ENCODE results near the gene SPOCD1. TPM values are rescaled to one million over a fixed set of nuclear protein-coding genes. Genes with fewer than 3 reads are reported as not detected.

The SPOCD1 gene
- total and polyA plus RNA-seq, 2 of the 4 experiments (the other 2 are of a cell fraction): 59.7 to 132 TPM

DNA sequence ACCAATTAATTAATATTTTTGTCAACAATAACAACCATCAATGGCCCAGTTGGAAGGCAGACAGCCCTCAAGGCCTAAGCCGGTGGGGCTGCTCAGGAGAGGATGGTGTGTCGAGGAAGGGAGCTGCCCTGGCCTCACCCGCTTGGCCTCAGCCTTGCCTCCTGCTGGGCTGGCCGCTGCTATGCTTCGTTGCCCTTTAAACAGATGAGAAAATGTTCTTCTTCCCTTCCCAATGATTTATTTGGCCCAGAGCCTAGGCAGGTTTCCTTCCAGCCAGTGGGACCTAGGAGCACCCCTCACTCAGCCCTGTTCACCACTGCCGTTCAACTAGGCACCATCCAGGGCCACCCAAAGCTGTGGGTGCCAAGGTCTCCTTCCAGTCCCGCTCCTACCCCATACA lies 48.6 kb downstream of the SPOCD1 start:
- in situ Hi-C loops (cut with MboI; ENCODE audit: low sequenced_read_pairs) (no loop called here), dilution Hi-C loops (cut with HindIII; ENCODE audit: low sequenced_read_pairs, unreplicated experiment) (no loop called here), intact Hi-C loops (cut with micrococcal nuclease) (no loop called here)
- H3K27me3 ChIP-seq (ENCODE audit: control insufficient read depth, insufficient read depth, low read length): peaks cover 42% of the 10 kb centered on the region
- no peak overlapping the region for H4K91ac ChIP-seq (ENCODE audit: insufficient read depth, low read depth, low read length)
- H2AFZ ChIP-seq (replicated peaks; ENCODE audit: low read length, poor library complexity): no peak overlapping the region
- H3K36me3 ChIP-seq (ENCODE audit: control insufficient read depth, insufficient read depth, low read length): no peaks in the 10 kb centered on the region
- no peak overlapping the region for H4K8ac ChIP-seq (ENCODE audit: low read depth in 2 of 2, low read length in 2 of 2)
- peaks cover 0 to 3% of the 10 kb centered on the region in 2 experiments; a peak in 1 of 4 replicates for H3K79me1 ChIP-seq (ENCODE audit: low read depth in 1 of 2, low read length in 2 of 2)
- no peak overlapping the region for H4K5ac ChIP-seq (ENCODE audit: low read depth, low read length)
- no peak overlapping the region for H3K9ac ChIP-seq (ENCODE audit: low read depth, low read length)
- DNase-seq: no peak
- POLR2A ChIA-PET (ENCODE audit: unreplicated experiment): no interaction called here
- H2BK20ac ChIP-seq (ENCODE audit: low read depth, low read length): no peak overlapping the region
- no peak for TF ChIP-seq RFX5 (IDR thresholded peaks at IDR 0.05; ENCODE audit: low read depth, low read length)
- TF ChIP-seq, protein P1, sequence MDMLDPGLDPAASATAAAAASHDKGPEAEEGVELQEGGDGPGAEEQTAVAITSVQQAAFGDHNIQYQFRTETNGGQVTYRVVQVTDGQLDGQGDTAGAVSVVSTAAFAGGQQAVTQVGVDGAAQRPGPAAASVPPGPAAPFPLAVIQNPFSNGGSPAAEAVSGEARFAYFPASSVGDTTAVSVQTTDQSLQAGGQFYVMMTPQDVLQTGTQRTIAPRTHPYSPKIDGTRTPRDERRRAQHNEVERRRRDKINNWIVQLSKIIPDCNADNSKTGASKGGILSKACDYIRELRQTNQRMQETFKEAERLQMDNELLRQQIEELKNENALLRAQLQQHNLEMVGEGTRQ (IDR thresholded peaks at IDR 0.05; ENCODE audit: low read depth, low read length): no peak
- no peak for TF ChIP-seq MAZ (IDR thresholded peaks at IDR 0.05; ENCODE audit: borderline replicate concordance, low read depth, low read length)
- TF ChIP-seq, protein P2, sequence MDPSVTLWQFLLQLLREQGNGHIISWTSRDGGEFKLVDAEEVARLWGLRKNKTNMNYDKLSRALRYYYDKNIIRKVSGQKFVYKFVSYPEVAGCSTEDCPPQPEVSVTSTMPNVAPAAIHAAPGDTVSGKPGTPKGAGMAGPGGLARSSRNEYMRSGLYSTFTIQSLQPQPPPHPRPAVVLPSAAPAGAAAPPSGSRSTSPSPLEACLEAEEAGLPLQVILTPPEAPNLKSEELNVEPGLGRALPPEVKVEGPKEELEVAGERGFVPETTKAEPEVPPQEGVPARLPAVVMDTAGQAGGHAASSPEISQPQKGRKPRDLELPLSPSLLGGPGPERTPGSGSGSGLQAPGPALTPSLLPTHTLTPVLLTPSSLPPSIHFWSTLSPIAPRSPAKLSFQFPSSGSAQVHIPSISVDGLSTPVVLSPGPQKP (IDR thresholded peaks at IDR 0.05; ENCODE audit: borderline replicate concordance, low read depth, low read length): no peak
- no peak for TF ChIP-seq BHLHE40 (IDR thresholded peaks at IDR 0.05; ENCODE audit: low read depth, low read length)
- no peak for TF ChIP-seq SMC3 (IDR thresholded peaks at IDR 0.05; ENCODE audit: low read depth, low read length)
- no peak for TF ChIP-seq RCOR1 (IDR thresholded peaks at IDR 0.05; ENCODE audit: insufficient replicate concordance, low read length)
- no peak for TF ChIP-seq POLR2A (IDR thresholded peaks at IDR 0.05; ENCODE audit: low read depth, low read length)
- TF ChIP-seq CEBPB (IDR thresholded peaks at IDR 0.05; ENCODE audit: low read depth, low read length): no peak
- TF ChIP-seq NFE2L2 (IDR thresholded peaks at IDR 0.05; ENCODE audit: low read depth, low read length): no peak
- TF ChIP-seq, protein P3, sequence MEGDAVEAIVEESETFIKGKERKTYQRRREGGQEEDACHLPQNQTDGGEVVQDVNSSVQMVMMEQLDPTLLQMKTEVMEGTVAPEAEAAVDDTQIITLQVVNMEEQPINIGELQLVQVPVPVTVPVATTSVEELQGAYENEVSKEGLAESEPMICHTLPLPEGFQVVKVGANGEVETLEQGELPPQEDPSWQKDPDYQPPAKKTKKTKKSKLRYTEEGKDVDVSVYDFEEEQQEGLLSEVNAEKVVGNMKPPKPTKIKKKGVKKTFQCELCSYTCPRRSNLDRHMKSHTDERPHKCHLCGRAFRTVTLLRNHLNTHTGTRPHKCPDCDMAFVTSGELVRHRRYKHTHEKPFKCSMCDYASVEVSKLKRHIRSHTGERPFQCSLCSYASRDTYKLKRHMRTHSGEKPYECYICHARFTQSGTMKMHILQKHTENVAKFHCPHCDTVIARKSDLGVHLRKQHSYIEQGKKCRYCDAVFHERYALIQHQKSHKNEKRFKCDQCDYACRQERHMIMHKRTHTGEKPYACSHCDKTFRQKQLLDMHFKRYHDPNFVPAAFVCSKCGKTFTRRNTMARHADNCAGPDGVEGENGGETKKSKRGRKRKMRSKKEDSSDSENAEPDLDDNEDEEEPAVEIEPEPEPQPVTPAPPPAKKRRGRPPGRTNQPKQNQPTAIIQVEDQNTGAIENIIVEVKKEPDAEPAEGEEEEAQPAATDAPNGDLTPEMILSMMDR (conservative IDR thresholded peaks at IDR 0.05; ENCODE audit: low read depth, low read length): no peak
- no peak for TF ChIP-seq MXI1 (IDR thresholded peaks at IDR 0.05; ENCODE audit: borderline replicate concordance, low read depth, low read length)
- no peak for TF ChIP-seq CHD1 (IDR thresholded peaks at IDR 0.05; ENCODE audit: low read depth, low read length)
- no peak for TF ChIP-seq RAD21 (IDR thresholded peaks at IDR 0.05; ENCODE audit: low read length)
- no peak for TF ChIP-seq FOS (IDR thresholded peaks at IDR 0.05; ENCODE audit: low read depth, low read length)
- no peak overlapping the region for H2BK120ac ChIP-seq (ENCODE audit: low read depth, low read length)
- no peaks in the 10 kb centered on the region for H3K9me3 ChIP-seq (ENCODE audit: control insufficient read depth, insufficient read depth, low read length)
- peaks cover 4% of the 10 kb centered on the region for H3K4me1 ChIP-seq (ENCODE audit: control insufficient read depth, insufficient read depth, low read length)
- ATAC-seq (ENCODE audit: low read depth): no peak
- H3K18ac ChIP-seq (ENCODE audit: low read depth, low read length): no peak overlapping the region
- no peak overlapping the region for H2BK15ac ChIP-seq (ENCODE audit: low read depth, low read length)
- no peak overlapping the region for H3K4me2 ChIP-seq (ENCODE audit: low read depth, low read length)
- H3K56ac ChIP-seq (ENCODE audit: extremely low read depth, insufficient read depth, low read length): no peak overlapping the region
- no peak overlapping the region for H3K4ac ChIP-seq (ENCODE audit: low read depth, low read length)
- H3K14ac ChIP-seq (replicated peaks; ENCODE audit: low read depth, low read length): no peak overlapping the region
- no peak overlapping the region for H2AK9ac ChIP-seq (replicated peaks; ENCODE audit: low read depth, low read length, poor library complexity)
- H4K20me1 ChIP-seq (ENCODE audit: insufficient read depth, low read length): peaks cover 9% of the 10 kb centered on the region
- H2AK5ac ChIP-seq (ENCODE audit: low read depth, low read length): no peak overlapping the region
- CTCF ChIA-PET: no interaction called here
- H3K4me3 ChIP-seq (ENCODE audit: insufficient read depth, low read depth, low read length): no peak overlapping the region
- H2BK5ac ChIP-seq (ENCODE audit: low read depth, low read length, poor library complexity, severe bottlenecking): no peak overlapping the region
- BruUV-seq (replicated peaks): no TSS peak
- no peak overlapping the region for H3K23ac ChIP-seq (ENCODE audit: low read depth, low read length)
- H3K9me1 ChIP-seq (ENCODE audit: insufficient read depth, low read length): no peaks in the 10 kb centered on the region
- WGBS, 2 experiments (ENCODE audit: extremely low coverage in 2 of 2, insufficient read length in 1 of 2): 80% methylated on average over 2 of the region's 7 CpGs; no CpG with 5 or more reads in 1 of the 2 experiments
- no peak overlapping the region for H3K27ac ChIP-seq (ENCODE audit: insufficient read depth, low read length)
